HG02798 (cell line): ENCODE measurements around the gene NEBL.

Experiments used
- ATAC-seq: cut with Tn5 transposase; IDR thresholded peaks from one replicate; pipeline ENCODE4 v1.9.1; 2021; ENCODE audit warnings: mild to moderate bottlenecking; ENCODE audit not compliant: unreplicated experiment, poor library complexity

Gene NEBL

GRCh38 chr10:20903635-20904390, 6.7 kb upstream of the NEBL start:
- ATAC-seq: no peak

- ATAC-seq: no peak
Observed at GRCh38 chr10:20901110-20901509, 4.0 kb upstream of the NEBL start.

- no peak for ATAC-seq
Observed at GRCh38 chr10:20898866-20899535, 1.9 kb upstream of the NEBL start.

GRCh38 chr10:20893297-20893696, 3.8 kb downstream of the NEBL start:
- ATAC-seq: no peak

DNA sequence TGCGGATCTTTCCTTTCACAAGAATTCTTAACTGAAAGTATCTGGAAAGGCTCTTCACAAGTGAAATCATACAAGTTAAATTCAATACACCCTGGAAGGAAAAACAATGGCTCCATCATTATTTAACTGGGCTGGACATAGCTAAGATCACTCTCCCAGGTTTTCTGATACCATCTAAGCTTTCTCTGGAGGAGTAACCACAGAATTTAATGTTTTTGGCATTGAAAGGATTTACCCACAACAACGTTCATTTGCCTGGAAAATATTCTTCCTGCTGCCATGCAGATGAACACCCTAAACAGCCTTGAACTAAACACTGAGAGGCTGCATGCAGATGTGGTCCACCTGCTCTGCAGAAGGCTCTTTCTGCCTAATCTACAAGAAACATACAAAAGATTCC, 4.3 kb downstream of the NEBL start:
- no peak for ATAC-seq

DNA sequence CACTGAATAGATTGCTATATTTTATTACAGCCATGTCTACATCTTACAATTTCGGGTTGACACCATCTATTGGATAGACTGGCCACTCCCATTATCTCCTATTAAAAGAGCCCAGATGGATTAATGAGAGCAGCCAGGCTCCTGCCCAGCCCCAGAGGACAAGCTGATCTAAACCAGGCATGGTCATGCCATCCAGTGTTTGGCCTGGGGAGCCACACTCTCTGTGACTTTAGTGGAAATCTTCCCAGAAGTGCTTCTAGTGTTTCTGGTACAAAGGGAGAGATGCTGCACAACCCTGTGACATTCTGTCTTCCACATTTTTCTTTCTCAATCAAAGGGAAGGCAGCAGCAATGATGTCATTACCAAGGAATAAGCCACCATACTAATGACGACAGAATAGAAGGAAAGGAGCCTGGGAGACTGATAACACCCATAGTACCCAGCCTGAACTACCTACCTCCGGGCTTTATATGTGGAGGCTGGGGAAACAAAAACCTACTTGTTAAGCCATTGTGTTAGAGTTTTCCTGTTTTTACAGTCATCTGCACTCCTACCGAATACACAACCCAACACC, 5.0 kb downstream of the NEBL start:
- no peak for ATAC-seq

GRCh38 chr10:20891338-20891714, 5.8 kb downstream of the NEBL start:
- no peak for ATAC-seq

- ATAC-seq: no peak
Observed at GRCh38 chr10:20890491-20891337, 6.4 kb downstream of the NEBL start.

DNA sequence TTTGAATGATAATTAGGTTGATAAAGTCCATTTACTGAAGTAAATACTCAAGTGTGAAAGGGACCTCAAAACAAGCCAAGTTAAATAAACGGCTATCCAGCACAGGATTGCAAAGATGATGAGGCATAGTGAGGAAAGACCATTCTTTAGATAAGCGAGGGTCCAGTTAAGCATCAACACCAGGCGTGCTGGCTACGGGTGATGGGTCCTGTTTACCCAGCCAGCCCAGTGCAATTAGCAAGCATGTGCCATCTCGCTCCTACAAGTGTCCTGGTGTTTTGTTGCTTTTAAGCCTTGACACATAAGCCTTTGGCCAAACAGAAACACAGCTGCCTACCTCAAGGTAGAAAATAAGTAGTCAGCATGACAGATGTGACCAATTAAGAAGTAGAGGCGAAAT, 7.1 kb downstream of the NEBL start:
- no peak for ATAC-seq

DNA sequence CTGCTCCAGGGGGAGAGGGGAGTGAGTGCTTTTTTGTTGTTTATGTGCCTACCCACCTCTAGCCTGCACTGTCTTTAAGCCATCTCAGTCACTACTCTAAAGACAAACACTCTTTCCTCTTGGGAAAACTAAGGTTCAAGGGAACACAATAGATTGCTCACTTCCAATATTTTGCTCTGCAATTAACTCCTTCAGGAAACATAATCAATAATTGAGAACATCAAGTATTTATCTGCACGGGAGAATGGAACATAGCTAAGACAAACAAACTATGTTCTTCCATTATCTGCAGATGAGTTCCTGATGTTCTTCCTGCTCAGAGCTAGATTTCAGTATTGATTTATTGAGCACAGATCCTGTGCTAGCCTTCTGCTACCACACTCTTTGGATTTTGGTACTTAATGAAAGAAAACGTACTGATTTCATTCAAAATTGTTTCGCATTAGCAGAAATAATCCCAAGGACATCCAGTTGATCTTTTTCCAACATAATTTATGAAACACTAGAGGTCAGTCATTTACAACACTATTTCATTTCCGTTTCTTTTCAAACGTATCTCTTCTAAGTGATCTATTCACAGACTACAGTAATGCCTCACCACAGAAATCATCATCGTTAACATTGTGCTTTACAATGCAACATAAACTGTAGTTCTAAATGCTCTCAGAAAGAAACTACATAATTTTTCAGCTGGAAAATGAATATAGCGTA, 8.3 kb downstream of the NEBL start:
- ATAC-seq: no peak

GRCh38 chr10:20887706-20888555, 9.2 kb downstream of the NEBL start:
- ATAC-seq: no peak

DNA sequence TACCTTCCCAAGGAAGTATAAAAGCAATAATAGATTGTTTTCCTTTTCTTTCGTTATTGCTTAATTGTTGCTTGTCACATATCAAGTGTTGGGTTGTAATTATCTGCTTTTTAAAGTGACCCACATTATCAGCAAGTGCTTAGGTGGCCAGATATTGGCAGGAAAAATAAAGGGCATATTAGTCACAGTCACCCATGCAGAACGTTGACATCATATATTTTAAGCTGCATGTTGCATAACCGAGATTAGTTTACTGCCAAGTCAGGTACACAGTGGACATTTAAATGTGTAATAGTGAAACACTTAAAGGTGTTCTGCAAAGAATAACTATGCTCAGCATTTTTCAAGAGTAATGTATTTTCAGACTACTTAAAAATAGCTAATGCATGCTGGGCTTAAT, 11.4 kb downstream of the NEBL start:
- no peak for ATAC-seq

GRCh38 chr10:20883552-20883951, 13.6 kb downstream of the NEBL start:
- ATAC-seq: no peak

- ATAC-seq: no peak
Observed at GRCh38 chr10:20882091-20882490, 15.0 kb downstream of the NEBL start.

DNA sequence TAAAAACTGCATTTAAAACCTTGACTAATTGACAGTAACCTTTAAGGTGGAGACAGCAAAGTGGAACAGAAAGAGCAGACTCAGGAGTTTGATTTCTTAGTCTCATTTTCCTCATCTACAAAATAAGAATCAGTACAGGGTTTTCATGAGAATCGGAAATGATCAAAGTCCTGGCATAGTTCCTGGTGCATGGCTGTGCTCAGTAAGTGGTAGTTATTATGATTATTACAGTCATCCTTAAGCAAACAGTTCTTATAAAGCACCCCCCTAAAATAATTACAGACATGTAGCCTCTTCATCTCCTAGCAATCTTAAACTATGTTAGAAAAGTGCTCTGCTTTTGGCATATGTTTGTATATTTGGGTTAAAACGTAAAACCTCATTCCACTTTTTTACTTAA, 18.0 kb downstream of the NEBL start:
- ATAC-seq: no peak

DNA sequence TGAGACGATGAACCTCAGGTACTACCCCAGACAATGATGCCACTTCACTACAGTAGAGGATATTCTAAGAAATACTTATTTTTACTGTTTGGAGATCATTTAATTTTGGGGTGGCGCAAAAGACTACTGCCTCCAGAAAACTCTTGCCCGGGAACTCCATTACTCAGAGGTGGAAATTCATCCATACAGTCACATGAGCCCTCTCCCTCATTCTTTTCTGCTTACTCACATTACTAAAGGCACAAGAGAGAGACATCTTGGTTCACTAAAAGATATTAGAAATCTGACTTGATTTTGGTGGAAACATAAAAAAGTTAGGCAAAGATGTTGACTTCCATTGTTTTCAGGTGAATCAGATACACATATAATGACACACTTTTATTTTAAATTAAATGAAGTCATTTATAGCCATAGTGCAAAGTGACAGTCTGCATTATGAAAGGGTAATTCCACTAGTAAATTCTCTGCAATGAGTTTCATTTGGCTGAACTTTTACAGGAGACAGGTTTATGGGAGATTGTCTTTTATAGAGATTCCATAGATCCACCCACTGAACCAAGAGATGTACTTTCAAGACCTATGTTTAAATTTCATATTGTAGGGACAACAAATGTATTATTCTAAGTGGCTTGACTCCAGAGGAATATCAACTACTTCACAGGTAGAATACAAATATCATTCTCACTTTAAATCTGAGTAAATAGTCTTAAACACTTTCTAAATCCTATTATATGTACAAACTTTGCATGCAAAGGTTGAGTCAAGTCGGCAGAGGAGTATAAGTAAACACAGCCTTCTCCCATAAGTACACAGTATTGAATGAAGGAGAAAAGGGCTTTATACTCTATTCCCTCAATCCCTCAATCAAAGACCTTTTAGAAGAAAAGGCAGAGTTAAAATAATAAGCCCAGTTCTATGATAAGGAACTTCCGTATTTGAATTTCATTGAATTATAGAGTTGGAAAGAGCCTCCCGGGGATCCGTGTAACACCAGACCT, 18.8 kb downstream of the NEBL start:
- no peak for ATAC-seq

DNA sequence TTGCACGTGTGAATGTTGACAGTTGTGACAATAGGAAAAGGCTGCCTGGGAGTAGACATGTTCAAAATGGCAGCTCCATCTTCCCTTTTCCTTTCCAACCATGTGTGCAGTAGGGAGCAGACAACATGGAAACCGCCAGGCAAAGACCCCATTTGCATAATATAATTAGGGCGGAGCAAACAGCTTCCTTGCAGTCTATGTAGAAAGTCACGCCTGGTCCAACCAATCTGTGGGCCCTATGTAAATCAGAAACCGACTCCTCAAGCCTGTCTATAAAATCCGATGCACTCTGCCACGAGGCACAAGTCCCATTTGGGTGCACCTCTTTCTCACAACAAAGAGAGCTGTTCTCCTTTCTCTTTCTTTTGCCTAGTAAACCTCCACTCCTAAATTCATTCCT, 19.6 kb downstream of the NEBL start:
- ATAC-seq: no peak

DNA sequence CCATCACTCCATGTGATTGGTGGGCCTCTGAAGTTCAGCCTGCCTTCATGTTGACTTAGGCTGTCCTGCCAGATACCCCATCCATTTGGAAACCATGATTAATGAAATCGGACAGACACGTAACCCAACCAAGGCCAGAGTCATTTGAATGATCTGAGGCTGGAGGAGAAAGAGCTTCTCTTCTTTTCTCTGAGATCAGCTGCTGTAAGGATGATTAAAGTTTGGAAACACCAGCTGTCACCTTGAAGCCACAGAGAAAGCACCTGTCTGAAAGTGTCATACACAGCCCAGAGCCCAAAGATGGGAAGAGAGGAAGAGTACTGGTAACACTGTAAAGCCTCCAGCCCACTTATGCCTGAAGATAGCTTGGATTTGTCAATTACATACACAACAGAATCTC, 22.9 kb downstream of the NEBL start:
- ATAC-seq: no peak
